Transverse colon (tissue), 4 donors: ENCODE data around the gene CCDC60.

Experiments used
- POLR2AphosphoS5 ChIP-seq, 3 donors: sonication (generic); formaldehyde crosslinking; IDR thresholded peaks; one replicate each; pipeline ENCODE4 v1.6.1; 2016; ENCODE audit warnings: antibody characterized with exemption in 3 of 3
- TF ChIP-seq, protein P1 (sequence below), 5 experiments: fragments of 200-600 bp in 3 of 5; fragments of 450-650 bp in 2 of 5; sonication (generic) in 3 of 5; IDR thresholded peaks; 1 replicate in 2 of 5; 2 replicates in 3 of 5; pipeline ENCODE4 v1.5.1; 2016 to 2017; ENCODE audit warnings: antibody characterized with exemption in 5 of 5, inconsistent platforms in 3 of 5, mild to moderate bottlenecking in 2 of 5, moderate library complexity in 1 of 5

DNA sequence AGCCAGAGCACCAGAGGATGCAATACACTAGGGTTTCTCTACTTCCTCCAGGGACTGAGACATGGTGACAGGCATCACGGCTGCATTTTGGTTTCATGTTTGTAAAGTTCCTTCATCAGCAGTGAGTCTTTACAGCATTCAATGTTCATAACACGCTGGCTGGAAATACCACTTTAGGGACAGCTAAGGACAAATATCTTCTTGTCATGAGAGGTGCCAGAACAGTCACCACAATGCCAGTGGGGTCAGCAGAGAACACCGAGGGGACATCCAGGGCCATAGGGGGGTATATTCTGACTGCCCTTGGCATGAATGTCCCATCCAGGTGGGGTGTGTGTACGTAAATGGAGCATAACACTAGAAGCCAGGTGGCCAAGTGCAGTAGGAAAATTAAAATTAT lies 72.3 kb downstream of the CCDC60 start:
- no peak for TF ChIP-seq POLR2AphosphoS5 (IDR thresholded peaks at IDR 0.05)
- TF ChIP-seq, protein P1, sequence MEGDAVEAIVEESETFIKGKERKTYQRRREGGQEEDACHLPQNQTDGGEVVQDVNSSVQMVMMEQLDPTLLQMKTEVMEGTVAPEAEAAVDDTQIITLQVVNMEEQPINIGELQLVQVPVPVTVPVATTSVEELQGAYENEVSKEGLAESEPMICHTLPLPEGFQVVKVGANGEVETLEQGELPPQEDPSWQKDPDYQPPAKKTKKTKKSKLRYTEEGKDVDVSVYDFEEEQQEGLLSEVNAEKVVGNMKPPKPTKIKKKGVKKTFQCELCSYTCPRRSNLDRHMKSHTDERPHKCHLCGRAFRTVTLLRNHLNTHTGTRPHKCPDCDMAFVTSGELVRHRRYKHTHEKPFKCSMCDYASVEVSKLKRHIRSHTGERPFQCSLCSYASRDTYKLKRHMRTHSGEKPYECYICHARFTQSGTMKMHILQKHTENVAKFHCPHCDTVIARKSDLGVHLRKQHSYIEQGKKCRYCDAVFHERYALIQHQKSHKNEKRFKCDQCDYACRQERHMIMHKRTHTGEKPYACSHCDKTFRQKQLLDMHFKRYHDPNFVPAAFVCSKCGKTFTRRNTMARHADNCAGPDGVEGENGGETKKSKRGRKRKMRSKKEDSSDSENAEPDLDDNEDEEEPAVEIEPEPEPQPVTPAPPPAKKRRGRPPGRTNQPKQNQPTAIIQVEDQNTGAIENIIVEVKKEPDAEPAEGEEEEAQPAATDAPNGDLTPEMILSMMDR (IDR thresholded peaks at IDR 0.05) = no peak
